OCI-LY7 (cell line): ENCODE results near the gene UBE3C.

Experiments
- CTCF ChIP-seq: fragments of 200-600 bp; sonication (generic); conservative IDR thresholded peaks from 2 replicates; pipeline ENCODE4 v1.5.1; 2014; ENCODE audit warnings: mild to moderate bottlenecking, antibody characterized with exemption, low read length, moderate library complexity, mixed read lengths
- EZH2phosphoT487 ChIP-seq: fragments of 200-600 bp; sonication (generic); IDR thresholded peaks from 2 replicates; pipeline ENCODE4 v1.6.1; 2018; ENCODE audit warnings: low read depth, borderline replicate concordance, mild to moderate bottlenecking, mixed run types, antibody characterized with exemption, low read length, moderate library complexity, mixed read lengths

DNA sequence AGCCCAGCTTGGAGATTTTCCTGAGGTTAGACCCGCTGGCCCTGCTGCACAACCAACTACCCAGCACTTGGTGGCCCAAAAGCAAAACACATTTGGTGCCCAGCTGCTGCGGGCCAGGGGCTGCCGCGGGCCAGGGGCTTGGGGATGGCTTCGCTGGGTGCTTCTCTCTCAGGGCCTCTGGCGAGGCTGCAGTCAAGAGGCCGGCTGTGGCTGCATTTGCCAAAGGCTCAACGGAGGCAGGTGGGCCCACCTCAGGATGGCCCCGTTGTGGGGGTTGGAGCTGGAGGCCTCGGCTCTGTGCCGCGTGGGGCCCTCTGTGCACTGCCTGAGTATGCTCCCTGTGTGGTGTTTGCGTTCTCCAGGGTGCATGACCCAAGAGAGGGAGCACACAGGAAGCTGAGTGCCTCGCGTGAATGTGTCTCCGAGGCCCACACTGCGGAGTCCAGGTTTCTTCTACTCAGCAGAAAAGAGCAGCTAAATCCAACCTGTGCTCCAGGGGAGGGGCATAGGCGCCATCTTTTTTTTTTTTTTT is 17.5 kb upstream of the UBE3C start:
- TF ChIP-seq CTCF, result no peak
- no peak for TF ChIP-seq EZH2phosphoT487
